Activated effector memory CD4-positive, alpha-beta T cell treated with anti-CD3 and anti-CD28 coated beads, Interleukin-2, amount 50 U/mL, for 16 hours (primary cell): ENCODE results near the gene RYR3.

Experiments
- DNase-seq: peaks from one replicate; pipeline ENCODE4 v3.0.0-alpha.2; 2020

The RYR3 gene

DNA sequence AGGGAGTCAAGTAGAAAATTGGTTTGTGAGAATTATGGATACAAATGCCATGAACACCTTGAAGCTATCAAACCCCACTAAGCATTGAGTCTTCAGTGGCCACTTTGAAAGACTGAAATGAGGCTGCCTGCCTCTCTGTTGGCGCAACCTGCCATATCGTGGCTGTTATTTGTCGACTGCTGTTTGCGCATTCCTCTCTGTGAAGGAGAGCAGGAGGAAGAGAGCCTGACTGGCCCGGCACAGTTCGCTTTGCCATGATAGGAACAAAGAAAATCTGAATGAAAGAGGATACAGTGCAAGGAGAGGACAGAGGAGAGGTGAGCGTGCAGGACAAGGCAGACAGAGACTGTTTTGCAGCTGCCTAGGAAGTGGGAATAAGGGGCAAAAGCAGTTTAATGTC, 289.4 kb downstream of the RYR3 start:
- no peak for DNase-seq

DNA sequence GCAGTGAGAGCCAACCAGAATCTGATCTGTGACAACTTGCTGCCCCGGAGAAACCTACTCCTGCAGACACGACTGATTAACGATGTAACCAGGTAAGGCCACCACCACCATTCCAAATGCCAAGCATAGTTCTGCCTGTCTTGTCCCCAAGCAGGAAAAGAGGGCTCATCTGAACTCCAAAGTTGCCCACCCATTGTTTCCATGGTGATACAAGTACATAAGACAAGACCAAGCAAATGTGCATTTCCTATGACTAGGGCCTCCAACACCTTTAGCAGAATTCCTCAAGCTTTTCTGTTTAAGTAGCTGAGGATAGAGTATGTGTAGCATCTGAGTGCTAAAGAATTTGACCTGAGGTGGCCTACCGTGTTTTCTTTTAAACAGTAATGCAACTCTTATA, 290.7 kb downstream of the RYR3 start:
- no peak for DNase-seq

DNA sequence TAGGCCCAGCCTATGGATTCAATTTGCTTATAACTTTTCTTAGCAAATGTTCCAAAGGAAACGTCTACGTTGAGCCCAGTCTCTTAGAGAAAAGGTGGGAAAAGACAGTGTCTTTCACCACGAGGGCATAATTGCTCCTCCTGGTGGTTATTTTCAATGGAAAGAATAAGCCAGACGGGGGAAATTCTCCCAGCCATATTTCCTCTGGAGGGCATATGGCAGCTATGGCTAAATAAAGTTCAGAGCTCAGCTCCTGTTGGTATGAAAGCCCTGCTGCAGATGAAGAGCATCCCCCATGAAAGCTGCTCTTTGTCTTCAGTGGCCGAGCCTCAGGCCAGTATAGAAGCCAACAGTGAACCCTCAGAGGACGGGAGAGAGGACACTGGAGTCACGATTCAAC, 297.9 kb downstream of the RYR3 start:
- no peak for DNase-seq

DNA sequence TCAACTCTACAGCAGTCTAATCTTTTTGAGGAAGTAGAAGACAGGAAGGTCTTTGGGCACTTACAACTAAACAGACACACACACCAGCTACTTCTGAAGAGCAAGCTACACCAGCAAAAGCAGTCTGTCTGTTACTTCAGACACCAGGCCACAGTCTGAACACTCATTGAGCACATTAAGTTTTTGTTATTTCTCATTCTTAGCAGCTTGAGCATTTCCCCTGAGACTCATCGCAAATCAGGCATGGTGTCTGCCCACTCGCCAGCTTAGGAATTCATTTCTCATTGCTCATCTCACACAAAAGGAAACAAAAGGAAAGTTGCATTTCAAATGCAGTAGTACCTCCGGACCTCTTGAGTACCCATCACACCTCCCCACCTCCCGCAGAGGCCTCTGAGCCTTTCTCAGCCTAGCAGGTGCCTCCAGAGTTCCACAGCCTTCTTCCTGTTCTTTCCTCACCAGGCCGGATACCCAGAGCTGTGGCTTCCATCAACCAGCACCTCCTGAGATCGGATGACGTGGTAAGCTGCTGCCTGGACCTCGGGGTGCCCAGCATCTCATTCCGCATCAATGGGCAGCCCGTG, 302.0 kb downstream of the RYR3 start:
- no peak for DNase-seq

DNA sequence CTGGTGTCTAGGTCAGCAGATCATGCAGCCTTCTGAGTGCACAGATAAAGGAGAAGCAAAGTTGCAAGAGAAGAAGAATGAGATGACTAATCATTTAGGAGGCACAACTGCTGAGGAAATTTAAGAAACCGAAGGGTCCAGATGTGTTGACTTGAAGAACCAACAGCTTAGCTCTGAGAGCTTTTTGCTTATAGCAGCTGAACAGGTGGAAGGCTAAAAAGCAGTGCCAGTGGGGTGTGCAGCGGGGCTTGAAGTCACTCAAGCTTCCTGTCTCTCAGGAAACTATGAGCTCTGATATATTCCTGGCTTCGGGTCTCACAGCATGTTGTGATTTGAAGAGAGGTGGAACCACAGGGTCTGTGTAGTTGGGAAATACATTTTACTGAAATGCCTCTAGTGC, 305.7 kb downstream of the RYR3 start:
- DNase-seq, result no peak

DNA sequence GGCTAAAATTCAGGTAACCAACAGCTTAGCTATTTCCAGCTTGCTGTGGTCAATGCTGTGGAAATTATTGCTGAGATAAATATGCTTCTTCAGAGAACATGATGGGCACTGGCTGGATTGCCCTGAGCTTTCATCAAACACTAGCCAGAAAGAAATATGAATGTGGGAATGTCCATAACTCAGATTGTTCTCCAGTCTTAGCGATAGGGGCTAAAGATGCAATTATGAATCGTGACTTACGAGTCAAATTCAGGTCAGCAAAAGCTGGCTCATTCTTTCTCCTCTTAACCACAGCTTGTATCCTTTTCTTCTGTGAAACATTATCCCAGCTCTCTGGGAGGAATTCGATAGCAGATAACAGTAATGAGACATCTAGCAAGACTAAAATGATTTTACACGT, 307.6 kb downstream of the RYR3 start:
- DNase-seq, result no peak

DNA sequence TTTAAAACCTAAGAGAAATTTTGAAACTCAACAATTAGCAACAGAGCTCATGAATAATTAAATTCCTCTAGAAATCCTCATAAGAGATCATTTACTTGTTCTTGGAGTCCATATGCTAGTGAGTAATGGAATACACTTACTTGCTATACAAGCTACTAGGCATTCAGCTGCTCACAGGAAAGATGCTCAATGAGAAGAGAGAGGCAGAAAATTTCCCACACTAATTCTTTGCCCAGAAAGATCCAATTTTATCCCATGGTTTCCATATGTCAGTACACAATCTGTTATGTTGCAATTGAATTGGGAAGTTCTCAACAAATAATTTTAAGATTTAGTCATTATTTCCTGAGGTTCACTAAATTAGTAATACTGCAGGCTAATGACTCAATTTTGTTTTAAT, 310.4 kb downstream of the RYR3 start:
- no peak for DNase-seq

DNA sequence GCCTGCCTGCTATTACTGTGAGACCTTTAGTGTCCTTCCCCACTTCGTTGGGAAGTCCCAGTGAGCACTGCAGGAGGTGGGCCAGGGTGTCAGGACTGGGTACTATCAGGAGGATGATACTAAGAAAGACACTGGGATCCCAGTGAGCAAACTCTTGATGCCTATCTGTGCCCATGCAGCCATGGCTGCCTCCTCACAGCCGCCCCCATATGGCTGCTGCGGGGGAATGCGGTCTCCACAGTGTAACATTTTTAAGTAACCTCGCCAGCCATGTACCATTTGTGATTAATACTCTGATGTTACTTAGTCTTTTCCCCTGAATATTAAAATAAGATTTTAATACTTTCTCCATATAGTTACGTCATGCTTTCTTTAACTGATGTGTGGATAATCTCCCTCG, 312.2 kb downstream of the RYR3 start:
- no peak for DNase-seq

DNA sequence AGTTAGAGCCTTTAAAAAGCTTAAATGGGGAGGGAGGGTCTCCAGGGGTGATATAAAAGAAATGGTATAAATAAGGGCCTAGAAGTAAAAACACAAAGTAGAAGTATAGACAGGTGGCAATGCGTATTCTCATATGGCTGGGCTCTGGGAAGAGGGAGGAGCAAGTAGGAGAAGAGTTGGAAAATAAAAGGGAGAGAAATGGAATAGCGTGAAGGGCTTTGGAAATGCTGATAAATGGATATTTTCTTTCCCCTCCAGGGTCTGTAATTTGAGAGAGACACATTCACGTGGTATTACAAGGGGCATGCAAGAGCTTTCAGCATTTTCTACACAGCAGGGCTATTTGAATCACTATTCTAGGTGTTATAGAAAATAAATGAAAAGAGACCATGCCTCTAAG, 313.7 kb downstream of the RYR3 start:
- DNase-seq, result no peak

DNA sequence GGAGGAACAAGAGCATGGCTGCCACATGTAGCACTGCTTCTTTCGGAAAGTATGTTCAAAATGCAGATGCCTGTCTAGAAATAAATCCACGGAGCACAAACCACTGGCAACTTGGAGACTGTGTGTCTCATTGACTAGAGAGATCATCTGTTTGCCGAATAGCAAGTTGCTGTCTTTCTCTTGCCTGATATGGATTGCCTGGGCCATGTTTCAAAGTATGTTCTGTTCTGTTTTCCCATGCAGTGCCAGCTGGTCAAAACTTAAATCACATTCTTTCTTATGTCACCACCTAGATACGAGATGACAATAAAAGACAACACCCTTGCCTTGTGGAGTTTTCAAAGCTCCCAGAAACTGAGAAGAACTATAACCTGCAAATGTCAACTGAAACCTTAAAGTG, 318.9 kb downstream of the RYR3 start:
- DNase-seq, result no peak

DNA sequence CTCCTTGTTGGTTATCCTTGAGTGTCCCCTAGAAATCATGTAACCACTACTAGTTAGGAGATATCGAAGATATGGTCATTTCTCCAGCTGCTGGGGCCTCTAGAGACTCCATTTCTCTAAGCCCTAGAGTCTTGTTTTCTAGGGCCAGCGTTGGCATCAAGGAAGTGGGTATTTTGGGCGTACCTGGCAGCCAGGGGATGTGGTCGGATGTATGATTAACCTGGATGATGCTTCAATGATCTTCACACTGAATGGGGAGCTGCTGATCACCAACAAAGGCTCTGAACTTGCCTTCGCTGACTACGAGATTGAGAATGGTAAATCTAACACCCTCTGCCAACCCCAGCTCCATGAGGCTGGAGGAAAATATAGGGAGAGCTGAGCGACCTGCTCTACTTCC, 325.5 kb downstream of the RYR3 start:
- DNase-seq, result no peak

DNA sequence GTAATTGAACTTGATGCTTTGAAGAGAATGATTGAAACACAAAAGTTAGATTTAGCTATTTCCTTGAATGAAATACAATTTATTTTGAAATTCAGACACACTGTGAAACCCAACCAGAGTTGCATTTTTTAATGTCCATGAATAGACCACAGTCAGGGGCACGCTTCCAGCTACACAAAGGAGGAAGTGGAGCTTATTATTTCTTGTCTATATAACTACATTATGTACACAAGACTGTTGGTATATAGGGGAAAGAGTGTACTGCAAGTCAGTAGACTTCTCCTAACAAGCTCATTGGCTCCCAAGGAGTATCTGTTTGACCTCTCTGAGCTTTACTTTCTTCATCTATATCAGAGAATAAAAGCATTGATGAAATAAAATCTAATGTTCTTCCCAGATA, 326.2 kb downstream of the RYR3 start:
- DNase-seq, result no peak

DNA sequence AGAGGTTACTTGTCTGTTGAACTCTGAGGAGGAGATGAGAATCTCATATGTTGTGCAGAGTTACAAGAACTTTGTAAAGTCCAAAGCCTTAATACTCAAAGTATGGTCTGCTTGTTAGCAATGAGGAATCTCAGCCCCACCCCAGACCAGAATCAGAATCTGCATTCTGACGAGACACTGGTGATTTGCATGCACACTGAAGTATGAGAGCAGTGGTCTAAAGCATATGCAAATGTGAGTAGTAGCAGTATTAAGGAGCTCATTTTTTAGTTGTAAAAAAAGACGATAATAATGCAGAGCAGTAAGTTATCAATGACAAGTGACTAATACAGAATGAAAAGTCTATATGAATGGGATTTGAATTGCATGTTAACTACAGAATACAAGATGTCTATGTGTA, 327.7 kb downstream of the RYR3 start:
- no peak for DNase-seq

DNA sequence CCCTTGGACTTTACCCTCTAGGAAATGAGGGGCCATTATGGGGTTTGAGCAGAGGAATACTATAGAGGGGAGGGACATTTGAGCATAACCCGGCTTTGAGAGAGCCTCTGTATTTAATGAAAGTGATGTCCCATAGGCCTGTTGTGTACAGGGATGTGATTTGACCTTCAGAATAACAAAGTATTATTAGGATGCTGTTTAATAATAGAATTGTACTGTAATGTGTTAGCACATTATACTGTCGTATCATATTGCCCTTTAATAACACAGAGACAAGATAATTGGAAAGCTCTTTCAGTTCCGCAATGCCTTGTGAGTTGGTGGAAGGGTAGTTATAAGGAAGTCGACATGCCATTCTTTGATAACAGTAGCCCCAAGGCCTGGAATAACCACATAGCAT, 328.3 kb downstream of the RYR3 start:
- no peak for DNase-seq

DNA sequence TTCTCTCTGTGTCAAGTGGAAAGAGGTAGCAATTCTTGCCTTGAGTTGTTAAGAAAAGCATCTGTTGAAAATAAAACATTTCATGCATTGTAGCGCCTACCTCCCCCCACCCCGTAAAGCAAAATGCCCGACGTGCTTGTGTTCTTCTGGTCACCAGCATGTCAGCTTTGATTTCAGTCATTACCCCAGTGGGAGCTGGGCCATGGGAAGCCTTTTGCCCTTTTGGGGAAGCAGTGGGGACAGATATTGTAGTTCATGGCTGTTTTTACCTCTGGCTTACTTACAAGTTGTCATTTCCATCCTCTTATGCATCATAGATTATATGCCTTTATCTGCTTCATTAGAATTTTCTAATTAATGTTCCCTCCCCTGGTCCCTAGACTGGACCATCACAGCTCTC, 328.7 kb downstream of the RYR3 start:
- no peak for DNase-seq

DNA sequence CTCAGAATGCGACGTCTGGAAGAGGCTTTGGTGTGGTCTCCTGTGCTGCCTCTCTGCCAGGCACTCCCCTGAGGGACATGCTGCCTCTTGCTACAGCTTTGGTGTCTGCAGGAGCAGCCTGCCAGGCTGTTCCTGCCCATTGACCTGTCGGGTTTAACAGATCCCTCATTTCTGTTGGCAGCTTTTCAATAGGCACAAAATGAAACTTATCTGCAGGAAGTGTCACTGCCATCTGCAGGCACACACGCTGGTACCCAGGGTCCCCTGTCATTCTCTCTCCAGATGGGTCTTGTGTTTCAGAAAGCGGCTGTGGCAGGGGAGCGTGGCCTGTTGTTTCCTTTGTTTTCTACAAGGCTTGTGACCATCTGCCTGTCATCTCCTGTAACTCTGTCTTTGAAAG, 329.2 kb downstream of the RYR3 start:
- DNase-seq, result no peak

DNA sequence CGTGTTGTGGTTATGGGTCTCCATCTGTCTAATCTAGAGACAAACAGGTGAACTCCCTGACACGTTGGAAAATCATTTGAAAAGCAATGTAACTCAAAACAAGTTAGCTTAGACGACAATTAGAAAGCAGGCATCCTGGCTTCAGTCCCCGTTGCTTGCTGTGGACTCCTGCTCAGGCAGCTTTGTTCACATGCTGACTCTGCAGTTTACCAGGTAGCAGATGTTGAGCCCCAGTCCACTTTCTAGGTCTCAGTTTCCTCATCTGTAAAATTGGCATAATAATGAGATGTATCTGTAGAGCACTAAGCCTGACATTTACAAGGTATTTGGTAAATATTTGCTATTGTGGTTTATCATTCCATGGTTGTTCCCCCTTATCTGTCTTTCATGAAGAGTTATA, 330.3 kb downstream of the RYR3 start:
- no peak for DNase-seq

DNA sequence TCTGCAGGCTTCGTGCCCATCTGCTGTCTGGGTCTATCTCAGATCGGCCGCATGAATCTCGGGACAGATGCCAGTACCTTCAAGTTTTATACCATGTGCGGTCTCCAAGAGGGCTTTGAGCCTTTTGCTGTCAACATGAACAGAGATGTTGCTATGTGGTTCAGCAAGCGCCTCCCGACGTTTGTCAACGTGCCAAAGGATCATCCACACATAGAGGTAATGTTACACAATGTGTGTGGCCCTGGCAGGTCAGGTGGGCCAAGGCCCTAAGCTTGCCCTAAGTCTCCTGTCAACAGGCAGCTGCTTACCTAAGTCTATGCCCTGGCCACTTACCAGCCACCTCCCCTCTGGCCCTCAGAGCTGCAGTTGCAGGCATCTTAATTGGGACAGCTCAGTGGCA, 333.5 kb downstream of the RYR3 start:
- DNase-seq, result no peak

DNA sequence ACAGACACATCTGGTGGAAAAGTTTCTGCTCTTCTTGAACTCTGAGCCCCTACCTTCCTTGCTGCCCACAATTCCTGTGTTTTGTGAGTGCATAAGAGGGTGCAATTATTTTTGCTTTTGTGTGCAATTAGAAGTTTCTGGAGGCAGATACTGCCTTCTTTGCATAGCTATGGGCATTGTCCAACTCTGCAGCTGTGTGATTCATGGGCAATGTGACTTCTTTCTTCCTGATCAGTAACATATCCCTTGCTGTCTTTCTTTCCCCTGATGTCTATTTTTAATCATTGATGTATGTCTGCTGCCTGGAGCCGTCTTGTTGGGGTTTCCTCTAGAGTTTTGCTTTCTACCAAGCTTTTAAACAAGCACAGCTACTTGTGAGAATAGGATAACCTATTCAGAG, 336.0 kb downstream of the RYR3 start:
- no peak for DNase-seq

DNA sequence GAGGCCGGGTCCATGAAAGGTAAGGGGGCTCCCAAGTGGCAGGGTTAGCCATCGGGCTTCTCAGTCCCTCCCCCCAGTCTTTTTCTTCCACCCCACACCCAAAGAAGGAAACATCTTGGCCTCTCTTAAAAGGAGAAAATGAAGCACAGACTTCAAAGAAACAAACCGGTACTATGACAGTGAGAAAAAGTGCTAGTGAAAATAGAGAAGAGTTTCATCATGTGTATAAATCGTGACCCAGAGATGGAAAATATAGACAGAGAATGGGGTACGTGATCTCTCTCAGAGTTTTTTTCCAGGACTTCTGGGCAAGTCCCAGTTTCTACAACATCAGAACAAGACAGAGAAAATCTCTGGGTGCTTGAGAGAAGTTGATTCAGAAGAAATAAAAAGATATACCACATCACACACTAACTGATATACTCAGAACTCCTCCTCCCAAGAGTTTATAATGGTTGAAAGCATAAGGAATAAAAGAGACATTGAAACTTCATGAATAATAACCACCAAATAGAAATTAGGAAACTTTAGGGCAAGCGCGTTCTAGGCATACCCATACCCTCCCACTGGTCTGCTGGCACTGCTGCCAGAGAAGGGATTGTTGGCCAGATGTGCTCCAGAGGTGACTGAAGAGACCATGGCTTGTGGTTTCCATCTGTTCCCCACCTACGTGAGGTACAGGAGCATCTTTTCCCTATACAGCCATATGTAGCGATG, 338.6 kb downstream of the RYR3 start:
- DNase-seq, result no peak

DNA sequence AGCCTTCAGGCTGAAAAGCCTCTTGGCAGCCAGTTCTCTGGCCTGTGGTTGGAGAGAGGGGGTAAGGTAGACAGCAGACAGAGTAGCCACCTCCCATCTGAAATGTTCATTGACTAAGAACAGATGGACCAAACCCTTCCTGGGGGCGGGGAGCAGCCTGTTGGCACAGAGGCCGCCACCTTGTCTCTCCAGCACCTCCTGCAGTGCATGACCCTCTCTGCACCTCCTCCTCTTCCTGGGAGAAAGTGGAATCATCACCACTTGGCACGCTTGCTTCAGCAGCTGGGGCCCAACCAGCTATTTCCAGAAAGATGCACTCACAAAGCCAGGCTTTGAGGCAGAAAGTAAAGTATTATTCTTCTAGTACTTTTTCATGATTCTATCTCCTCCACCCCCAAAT, 344.1 kb downstream of the RYR3 start:
- DNase-seq, result no peak

DNA sequence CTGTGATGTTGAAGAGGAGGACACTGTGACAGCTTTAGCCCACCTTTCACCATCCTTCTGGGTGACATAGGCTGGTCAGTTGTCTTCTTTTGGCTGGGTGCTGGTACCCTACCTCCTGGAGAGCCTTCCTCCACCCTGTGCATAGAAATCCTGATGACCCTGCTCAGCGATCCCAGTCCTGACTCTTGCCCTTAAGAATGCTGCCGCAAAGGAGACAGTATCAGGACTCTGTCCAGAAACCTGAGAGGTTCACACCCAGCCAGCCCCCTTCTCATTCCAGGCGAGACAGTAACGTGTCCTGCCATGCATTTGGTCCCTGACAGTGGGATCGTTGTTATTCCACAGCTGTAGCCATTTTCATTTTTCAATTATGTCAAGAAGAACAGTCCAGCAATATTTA, 344.7 kb downstream of the RYR3 start:
- no peak for DNase-seq

DNA sequence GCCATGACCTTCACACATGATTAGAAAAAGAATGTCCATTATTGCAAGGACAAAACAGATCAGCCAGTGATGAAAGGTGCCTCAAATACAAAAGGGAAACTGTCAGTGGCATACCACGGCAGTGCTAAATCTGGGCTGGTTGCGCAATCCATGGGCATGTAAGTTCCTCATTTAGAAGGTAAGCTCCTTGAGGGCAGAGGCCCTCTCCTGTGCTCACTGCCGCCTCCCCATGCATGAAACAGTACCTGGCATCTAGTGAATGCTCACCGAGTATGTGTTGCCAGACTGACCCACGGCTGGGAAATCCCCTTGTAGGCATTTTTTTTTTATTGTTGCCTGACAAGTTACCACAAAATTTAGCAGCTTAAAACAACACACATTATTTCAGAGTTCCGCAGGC, 345.4 kb downstream of the RYR3 start:
- no peak for DNase-seq

DNA sequence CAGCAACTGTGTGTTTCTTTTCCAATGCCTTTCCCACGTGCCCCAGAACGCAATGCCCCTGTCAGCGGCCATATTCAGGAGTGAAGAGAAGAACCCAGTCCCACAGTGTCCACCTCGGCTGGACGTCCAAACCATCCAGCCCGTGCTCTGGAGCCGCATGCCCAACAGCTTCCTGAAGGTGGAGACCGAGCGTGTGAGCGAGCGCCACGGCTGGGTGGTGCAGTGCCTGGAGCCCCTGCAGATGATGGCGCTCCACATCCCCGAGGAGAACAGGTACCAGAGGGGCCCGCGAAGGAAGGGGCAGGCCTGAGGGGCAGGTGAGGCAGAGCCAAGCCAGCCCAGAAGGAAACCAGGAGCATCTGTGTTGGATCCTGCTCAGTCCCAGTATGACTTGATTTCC, 349.4 kb downstream of the RYR3 start:
- no peak for DNase-seq

DNA sequence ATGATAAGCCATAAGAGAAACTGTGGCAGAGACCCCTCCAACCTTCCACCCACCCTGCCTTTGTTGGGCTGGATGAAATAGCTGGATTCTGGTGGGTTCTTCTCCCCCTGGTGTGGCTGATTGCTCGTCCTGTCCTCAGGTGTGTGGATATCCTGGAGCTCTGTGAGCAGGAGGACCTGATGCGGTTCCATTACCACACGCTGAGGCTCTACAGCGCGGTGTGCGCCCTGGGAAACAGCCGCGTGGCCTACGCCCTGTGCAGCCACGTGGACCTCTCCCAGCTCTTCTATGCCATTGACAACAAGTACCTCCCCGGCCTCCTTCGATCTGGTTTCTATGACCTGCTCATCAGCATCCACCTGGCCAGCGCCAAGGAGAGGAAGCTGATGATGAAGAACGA, 351.2 kb downstream of the RYR3 start:
- DNase-seq, result no peak
